ENCODE data around the gene COBL. TPM values are rescaled to one million over a fixed set of nuclear protein-coding genes. Genes with fewer than 3 reads are reported as not detected.
A peak's percentile ranks its signal among the peaks of the same experiment; 100 is the strongest.

Gene COBL
- total RNA-seq, 1 experiment from 2014 or later: 52.3 TPM

GRCh38 chr7:51111241-51111940, 205.2 kb downstream of the COBL start:
- Histone ChIP-seq H2BK15ac (ENCODE audit: low read depth, low read length) (no peak overlapping the region), H4K20me1 (ENCODE audit: control insufficient read depth, insufficient read depth, insufficient read length) (no peaks in the 10 kb centered on the region), H2BK20ac (ENCODE audit: low read depth, low read length, poor library complexity, severe bottlenecking) (no peak overlapping the region), H3K27me3 (ENCODE audit: insufficient read depth, low read length) (no peaks in the 10 kb centered on the region), H2BK120ac (ENCODE audit: low read depth, low read length, poor library complexity, severe bottlenecking) (no peak overlapping the region), H3K27ac (ENCODE audit: insufficient read length, low read depth, low read length) (no peak overlapping the region), H4K91ac (ENCODE audit: insufficient read length, low read depth, low read length) (no peak overlapping the region), H2AFZ (ENCODE audit: low read length) (no peak overlapping the region), H3T11ph (ENCODE audit: low read length) (no peak overlapping the region), H3K9me3 (ENCODE audit: control insufficient read depth, low read depth, low read length) (no peaks in the 10 kb centered on the region), H2AK5ac (ENCODE audit: insufficient read length, low read length) (no peak overlapping the region), H3K79me2 (ENCODE audit: insufficient read depth, low read length) (no peaks in the 10 kb centered on the region), H3K4me2 (ENCODE audit: insufficient read depth, insufficient read length, low read length) (no peak overlapping the region), H3K23ac (ENCODE audit: insufficient read length, low read depth, low read length) (no peak overlapping the region), H3K23me2 (ENCODE audit: insufficient read length, low read depth, low read length, poor library complexity, severe bottlenecking) (no peaks in the 10 kb centered on the region), H4K5ac (ENCODE audit: insufficient read length, low read depth, low read length) (no peak overlapping the region), H2BK5ac (ENCODE audit: insufficient read length, low read length) (no peak overlapping the region), H3K9ac (ENCODE audit: extremely low read depth, insufficient read length, low read length) (no peak overlapping the region), H2BK12ac (ENCODE audit: insufficient read length, low read depth, low read length) (no peak overlapping the region), H3K14ac (ENCODE audit: insufficient read depth, low read length) (no peak overlapping the region), H3K4me1 (ENCODE audit: insufficient read depth, low read length) (peaks cover 8% of the 10 kb centered on the region; the same call in 1 of the 2 replicates), H3K18ac (ENCODE audit: insufficient read length, low read depth, low read length) (no peak overlapping the region), H3K56ac (ENCODE audit: insufficient read length, low read depth, low read length) (no peak overlapping the region), H3K4ac (ENCODE audit: low read depth, low read length) (no peak overlapping the region), H4K8ac (replicated peaks; ENCODE audit: insufficient read length, low read depth, low read length) (no peak overlapping the region), H3K79me1 (ENCODE audit: insufficient read depth, low read depth, low read length, poor library complexity, severe bottlenecking) (no peaks in the 10 kb centered on the region)
- no peak for DNase-seq
- Mint-ChIP-seq H3K4me1 (peaks cover 31 to 35% of the 10 kb centered on the region in 2 experiments), H3K36me3 (ENCODE audit: insufficient read depth in 1 of 3, low read depth in 3 of 3) (peaks cover 0 to 9% (median 8%) of the 10 kb centered on the region in 3 experiments; a peak in 4 of 7 replicates), H3K4me3 (no peak overlapping the region), H3K27me3 (ENCODE audit: low read depth) (no peaks in the 10 kb centered on the region), H3K27ac (peak overlapping the region in 1 of 3 experiments; percentile 21; a peak in 1 of 7 replicates), H3K9me3 (peaks cover 3 to 5% of the 10 kb centered on the region in 2 experiments; a peak in 4 of 5 replicates)
- no CpG with 5 or more reads among the region's 8 CpGs for WGBS (ENCODE audit: extremely low coverage, insufficient read length, low lambda C conversion rate)
- TF ChIP-seq CTCF (conservative IDR thresholded peaks at IDR 0.05): no peak

Measured in H9 (cell line).